Neural progenitor cell (in vitro differentiated cells): ENCODE results near the gene GCNA. TPM values are rescaled to one million over a fixed set of nuclear protein-coding genes. Genes with fewer than 3 reads are reported as not detected.

Experiments used
- DNase-seq: peaks from one replicate; pipeline ENCODE4 v3.0.0-alpha.2; 2016; ENCODE audit warnings: low spot score
- H2AFZ ChIP-seq: fragments of 200-600 bp; sonication (generic); replicated peaks from 2 replicates; pipeline ENCODE4 v1.6.1; 2016; ENCODE audit warnings: antibody characterized with exemption
- H3F3A ChIP-seq: fragments of 200-600 bp; sonication (generic); 2 replicates; pipeline ENCODE4 v1.6.1; 2016; ENCODE audit warnings: antibody characterized with exemption, low read depth
- H3K27ac ChIP-seq: fragments of 200-600 bp; sonication (generic); 2 replicates; pipeline ENCODE4 v1.5.1; 2016; ENCODE audit warnings: mild to moderate bottlenecking
- H3K27me3 ChIP-seq: fragments of 200-600 bp; sonication (generic); 2 replicates; pipeline ENCODE4 v1.6.1; 2016; ENCODE audit warnings: mild to moderate bottlenecking, moderate library complexity
- H3K36me3 ChIP-seq: fragments of 200-600 bp; sonication (generic); 2 replicates; pipeline ENCODE4 v1.5.1; 2016
- H3K4me1 ChIP-seq: fragments of 200-600 bp; sonication (generic); 2 replicates; pipeline ENCODE4 v1.6.1; 2016; ENCODE audit warnings: mixed run types
- H3K4me2 ChIP-seq: fragments of 200-600 bp; sonication (generic); 2 replicates; pipeline ENCODE4 v1.6.1; 2016
- H3K4me3 ChIP-seq: fragments of 200-600 bp; sonication (generic); 2 replicates; pipeline ENCODE4 v1.5.1; 2016
- H3K79me2 ChIP-seq: fragments of 200-600 bp; sonication (generic); 2 replicates; pipeline ENCODE4 v1.6.1; 2016; ENCODE audit warnings: low read depth
- H3K9ac ChIP-seq: fragments of 200-600 bp; sonication (generic); 2 replicates; pipeline ENCODE4 v1.6.1; 2016
- H3K9me3 ChIP-seq: fragments of 200-600 bp; sonication (generic); 2 replicates; pipeline ENCODE4 v1.5.1; 2016; ENCODE audit warnings: low read depth
- H4K20me1 ChIP-seq: fragments of 200-600 bp; sonication (generic); 2 replicates; pipeline ENCODE4 v1.6.1; 2016; ENCODE audit warnings: low read depth
- H3K27ac Mint-ChIP-seq: 3 replicates; pipeline ENCODE4 v1.8.0; 2021; ENCODE audit warnings: mixed read lengths
- H3K27me3 Mint-ChIP-seq: 2 replicates; pipeline ENCODE4 v1.8.0; 2022; ENCODE audit warnings: low read depth, mild to moderate bottlenecking, inconsistent platforms, moderate library complexity, mixed read lengths; ENCODE audit not compliant: insufficient read depth
- H3K36me3 Mint-ChIP-seq: 3 replicates; pipeline ENCODE4 v1.8.0; 2021; ENCODE audit warnings: mixed read lengths
- H3K4me1 Mint-ChIP-seq: 3 replicates; pipeline ENCODE4 v1.8.0; 2021; ENCODE audit warnings: mixed read lengths
- H3K4me3 Mint-ChIP-seq: 3 replicates; pipeline ENCODE4 v1.8.0; 2021; ENCODE audit warnings: mild to moderate bottlenecking, moderate library complexity, mixed read lengths
- H3K9me3 Mint-ChIP-seq: 3 replicates; pipeline ENCODE4 v1.8.0; 2020; ENCODE audit warnings: mixed read lengths
- CTCF ChIP-seq: fragments of 200-600 bp; sonication (generic); IDR thresholded peaks from 2 replicates; pipeline ENCODE4 v1.5.1; 2017; ENCODE audit warnings: antibody characterized with exemption, mild to moderate bottlenecking
- EZH2 ChIP-seq: fragments of 200-600 bp; sonication (generic); IDR thresholded peaks from 2 replicates; pipeline ENCODE4 v1.6.1; 2017; ENCODE audit warnings: antibody characterized with exemption, mild to moderate bottlenecking, moderate library complexity
- EZH2phosphoT487 ChIP-seq: fragments of 200-600 bp; sonication (generic); IDR thresholded peaks from 2 replicates; pipeline ENCODE4 v1.6.1; 2017; ENCODE audit warnings: antibody characterized with exemption
- total RNA-seq: library from RNA; depleted of rRNA; stranded (reverse); fragments of >200 nt; gene quantifications from 2 replicates; pipeline ENCODE4 v1.2.3, GENCODE V29; 2015; ENCODE audit warnings: low replicate concordance

The GCNA gene
- total RNA-seq, 1 donor from 2014 or later = 0.97 TPM

DNA sequence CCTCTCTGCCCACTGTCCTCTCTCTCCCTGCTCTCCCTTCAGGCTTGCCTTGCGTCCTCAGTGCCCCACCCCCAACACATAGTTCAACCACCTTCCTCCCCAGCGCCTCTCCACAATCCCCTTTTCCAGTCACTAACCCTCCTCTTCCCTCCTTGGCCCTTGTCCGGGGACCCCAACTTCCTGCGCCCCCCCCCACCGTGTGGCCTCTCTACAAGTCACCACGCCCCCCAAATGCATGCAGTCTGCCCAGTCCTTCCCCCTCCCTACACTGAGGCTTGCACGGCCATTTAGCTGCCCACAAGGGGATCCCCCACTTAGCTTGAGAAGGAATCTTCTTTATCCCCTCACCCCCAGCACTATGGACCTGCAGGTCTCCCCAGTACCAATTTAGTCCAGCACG is 39.5 kb downstream of the GCNA start:
- Mint-ChIP-seq H3K4me1 (no peaks in the 10 kb centered on the region), H3K9me3 (peaks cover 25% of the 10 kb centered on the region), H3K27me3 (peaks cover 2% of the 10 kb centered on the region), H3K27ac (no peak overlapping the region), H3K4me3 (no peak overlapping the region), H3K36me3 (peaks cover 4% of the 10 kb centered on the region)
- Histone ChIP-seq H2AFZ (no peak overlapping the region), H3K9me3 (no peaks in the 10 kb centered on the region), H3F3A (no peaks in the 10 kb centered on the region), H3K4me3 (no peak overlapping the region), H4K20me1 (no peaks in the 10 kb centered on the region), H3K79me2 (no peaks in the 10 kb centered on the region), H3K9ac (no peak overlapping the region), H3K4me1 (no peaks in the 10 kb centered on the region), H3K27me3 (no peaks in the 10 kb centered on the region), H3K27ac (no peak overlapping the region), H3K36me3 (no peaks in the 10 kb centered on the region), H3K4me2 (no peak overlapping the region)
- TF ChIP-seq EZH2phosphoT487 (no peak), CTCF (no peak), EZH2 (no peak)
- no peak for DNase-seq

- Mint-ChIP-seq H3K36me3 (peaks cover 4% of the 10 kb centered on the region), H3K4me3 (no peak within 1 kb of the TSS), H3K27me3 (peaks cover 2% of the 10 kb centered on the region), H3K27ac (no peak within 1 kb of the TSS), H3K9me3 (peaks cover 23% of the 10 kb centered on the region), H3K4me1 (no peaks in the 10 kb centered on the region)
- H3K4me2 ChIP-seq = no peak within 1 kb of the TSS
- no peaks in the 10 kb centered on the region for H3K9me3 ChIP-seq
- H3K27me3 ChIP-seq = no peaks in the 10 kb centered on the region
- no peak for DNase-seq
- H3K4me1 ChIP-seq = no peaks in the 10 kb centered on the region
- no peak within 1 kb of the TSS for H3K27ac ChIP-seq
- no peaks in the 10 kb centered on the region for H3K36me3 ChIP-seq
- H2AFZ ChIP-seq = no peak within 1 kb of the TSS
- no peaks in the 10 kb centered on the region for H4K20me1 ChIP-seq
- H3K79me2 ChIP-seq = no peaks in the 10 kb centered on the region
- H3F3A ChIP-seq = no peaks in the 10 kb centered on the region
- no peak within 1 kb of the TSS for H3K9ac ChIP-seq
- no peak within 1 kb of the TSS for H3K4me3 ChIP-seq
- TF ChIP-seq EZH2phosphoT487 (no peak), EZH2 (no peak), CTCF (no peak)
Measured at GRCh38 chrX:71618303-71618721, 40.1 kb downstream of the GCNA start, which contains the start of gene CXCR3. TSS of gene CXCR3 (minus strand) at chrX:71618511. CDS start at chrX:71618449, 62 bp downstream.

DNA sequence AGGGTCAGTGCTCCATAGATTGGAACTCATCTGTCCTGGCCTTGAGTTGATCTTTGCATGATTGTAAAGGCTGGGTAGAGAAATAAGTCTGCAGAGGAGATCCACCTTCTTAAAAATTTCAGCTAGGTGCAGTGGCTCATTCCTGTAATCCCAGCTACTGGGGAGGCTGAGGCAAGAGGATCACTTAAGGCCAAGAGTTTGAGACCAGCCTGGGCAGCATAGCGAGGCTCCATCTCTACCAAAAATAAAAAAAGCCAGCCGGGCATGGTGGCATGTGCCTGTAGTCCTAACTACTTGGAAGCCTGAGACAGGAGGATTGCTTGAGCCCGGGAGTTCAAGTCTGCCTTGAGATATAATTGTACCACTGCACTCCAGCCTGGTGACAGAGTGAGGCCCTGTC is 40.5 kb downstream of the GCNA start:
- Histone ChIP-seq H3K9me3 (no peaks in the 10 kb centered on the region), H3K27me3 (no peaks in the 10 kb centered on the region), H3K4me3 (no peak overlapping the region), H4K20me1 (no peaks in the 10 kb centered on the region), H3F3A (no peaks in the 10 kb centered on the region), H3K79me2 (no peaks in the 10 kb centered on the region), H3K4me1 (no peaks in the 10 kb centered on the region), H3K36me3 (no peaks in the 10 kb centered on the region), H2AFZ (no peak overlapping the region), H3K4me2 (no peak overlapping the region), H3K27ac (no peak overlapping the region), H3K9ac (no peak overlapping the region)
- H3K9me3 Mint-ChIP-seq = peaks cover 21% of the 10 kb centered on the region
- peaks cover 2% of the 10 kb centered on the region for H3K36me3 Mint-ChIP-seq
- no peak overlapping the region for H3K4me3 Mint-ChIP-seq
- no peak for TF ChIP-seq CTCF
- TF ChIP-seq EZH2phosphoT487 = no peak
- no peak for TF ChIP-seq EZH2
- no peak overlapping the region for H3K27ac Mint-ChIP-seq
- peaks cover 4% of the 10 kb centered on the region for H3K27me3 Mint-ChIP-seq
- no peaks in the 10 kb centered on the region for H3K4me1 Mint-ChIP-seq
- DNase-seq = no peak
